HepG2 (cell line): Measurements from ENCODE around the gene SYNGR2. TPM values are rescaled to one million over a fixed set of nuclear protein-coding genes. Genes with fewer than 3 reads are reported as not detected.
A peak's percentile ranks its signal among the peaks of the same experiment; 100 is the strongest.

Experiments used
- BRD4 ChIP-seq: sonication (generic); formaldehyde crosslinking; IDR thresholded peaks from 2 replicates; pipeline ENCODE4 v1.4.0; 2020; ENCODE audit warnings: missing genetic modification reagents
- EED ChIP-seq: sonication (generic); formaldehyde crosslinking; IDR thresholded peaks from 2 replicates; pipeline ENCODE4 v1.5.0; 2020; ENCODE audit warnings: mild to moderate bottlenecking, missing genetic modification reagents
- GABPB1 ChIP-seq: IDR thresholded peaks from 2 replicates; pipeline ENCODE4 v1.6.1; 2016; ENCODE audit warnings: mild to moderate bottlenecking, missing genetic modification reagents, moderate library complexity, missing compliant biosample characterization
- GATAD1 ChIP-seq: IDR thresholded peaks from 2 replicates; pipeline ENCODE4 v1.6.1; 2016; ENCODE audit warnings: missing genetic modification reagents, missing compliant biosample characterization
- HIVEP1 ChIP-seq: sonication (generic); formaldehyde crosslinking; IDR thresholded peaks from 2 replicates; pipeline ENCODE4 v1.4.0; 2020; ENCODE audit warnings: mild to moderate bottlenecking, missing genetic modification reagents
- NCOA1 ChIP-seq: sonication (generic); formaldehyde crosslinking; IDR thresholded peaks from 2 replicates; pipeline ENCODE4 v1.9.0; 2021; ENCODE audit warnings: missing genetic modification reagents
- NFATC3 ChIP-seq: sonication (generic); formaldehyde crosslinking; IDR thresholded peaks from 2 replicates; pipeline ENCODE4 v1.5.1; 2020; ENCODE audit warnings: mild to moderate bottlenecking, missing genetic modification reagents
- PHF21A ChIP-seq: sonication (generic); formaldehyde crosslinking; IDR thresholded peaks from 2 replicates; pipeline ENCODE4 v1.5.0; 2020; ENCODE audit warnings: mild to moderate bottlenecking, missing genetic modification reagents
- PRMT3 ChIP-seq: sonication (generic); formaldehyde crosslinking; IDR thresholded peaks from 2 replicates; pipeline ENCODE4 v1.8.1; 2022; ENCODE audit warnings: low read depth, mild to moderate bottlenecking, moderate library complexity, missing genetic modification reagents, borderline replicate concordance
- RFXAP ChIP-seq: sonication (generic); formaldehyde crosslinking; IDR thresholded peaks from 2 replicates; pipeline ENCODE4 v1.4.0; 2020; ENCODE audit warnings: missing genetic modification reagents, borderline replicate concordance
- SCMH1 ChIP-seq: sonication (generic); formaldehyde crosslinking; IDR thresholded peaks from 2 replicates; pipeline ENCODE4 v1.9.0; 2021; ENCODE audit warnings: missing genetic modification reagents, mild to moderate bottlenecking, borderline replicate concordance
- TBL1XR1 ChIP-seq: fragments of 150-350 bp; IDR thresholded peaks from 2 replicates; pipeline ENCODE4 v1.6.1; 2014; ENCODE audit warnings: borderline replicate concordance, low read length; ENCODE audit not compliant: partially characterized antibody
- TMF1 ChIP-seq: sonication (generic); formaldehyde crosslinking; IDR thresholded peaks from 2 replicates; pipeline ENCODE4 v1.8.1; 2022; ENCODE audit warnings: low read depth, missing genetic modification reagents
- U2AF1 ChIP-seq: fragments of 200-400 bp; formaldehyde crosslinking; optimal IDR thresholded peaks from 2 replicates; pipeline ENCODE3; 2017; ENCODE audit warnings: mild to moderate bottlenecking, low read depth, low read length
- ZBTB38 ChIP-seq: sonication (generic); formaldehyde crosslinking; IDR thresholded peaks from 2 replicates; pipeline ENCODE4 v1.5.1; 2020; ENCODE audit warnings: mild to moderate bottlenecking, missing genetic modification reagents
- ZFP90 ChIP-seq: sonication (generic); formaldehyde crosslinking; IDR thresholded peaks from 2 replicates; pipeline ENCODE4 v1.8.0; 2022; ENCODE audit warnings: missing genetic modification reagents, mild to moderate bottlenecking, inconsistent platforms, borderline replicate concordance
- ZNF251 ChIP-seq: sonication (generic); formaldehyde crosslinking; IDR thresholded peaks from 2 replicates; pipeline ENCODE4 v1.9.0; 2021; ENCODE audit warnings: mild to moderate bottlenecking, missing genetic modification reagents
- ZNF501 ChIP-seq: sonication (generic); formaldehyde crosslinking; IDR thresholded peaks from 2 replicates; pipeline ENCODE4 v1.5.1; 2020; ENCODE audit warnings: mild to moderate bottlenecking, moderate library complexity, missing genetic modification reagents
- ZNF580 ChIP-seq: IDR thresholded peaks from 2 replicates; pipeline ENCODE4 v1.6.1; 2016; ENCODE audit warnings: low read depth, borderline replicate concordance
- ZNF75D ChIP-seq: sonication (generic); formaldehyde crosslinking; IDR thresholded peaks from 2 replicates; pipeline ENCODE4 v1.8.1; 2023; ENCODE audit warnings: missing genetic modification reagents, mild to moderate bottlenecking, borderline replicate concordance
- polyA plus RNA-seq, 8 experiments: library from polyadenylated mRNA; depleted of rRNA in 3 of 8; stranded (reverse) in 7 of 8; unstranded in 1 of 8; fragments of >200 nt; fragmentation: Illumina TruSeq in 4 of 8; extraction: Trizol in 4 of 8; gene quantifications; 2 replicates each; pipeline versions ENCODE4 v1.2.1 to v1.2.3, GENCODE V29; 2011 to 2016; ENCODE audit warnings: low read depth in 4 of 8, missing spikeins in 1 of 8, mixed read lengths in 1 of 8; ENCODE audit not compliant: insufficient read depth in 1 of 8
- total RNA-seq, 5 experiments: library from RNA; depleted of rRNA; stranded (reverse); fragments of >200 nt; fragmentation: Illumina TruSeq; extraction: Trizol; gene quantifications; 2 replicates each; pipeline ENCODE4 v1.2.3, GENCODE V29; 2016; ENCODE audit warnings: low read depth in 1 of 5
- TF ChIP-seq, protein P1 (sequence below): sonication (generic); formaldehyde crosslinking; IDR thresholded peaks from 2 replicates; pipeline ENCODE4 v1.4.0; 2020; ENCODE audit warnings: missing genetic modification reagents
- TF ChIP-seq, protein P2 (sequence below): sonication (generic); formaldehyde crosslinking; IDR thresholded peaks from 2 replicates; pipeline ENCODE4 v1.5.0; 2020; ENCODE audit warnings: mild to moderate bottlenecking, missing genetic modification reagents
- TF ChIP-seq, protein P3 (sequence below): sonication (generic); formaldehyde crosslinking; IDR thresholded peaks from 2 replicates; pipeline ENCODE4 v1.4.0; 2020; ENCODE audit warnings: missing genetic modification reagents, borderline replicate concordance
- TF ChIP-seq, protein P4 (sequence below): sonication (generic); formaldehyde crosslinking; IDR thresholded peaks from 2 replicates; pipeline ENCODE4 v1.4.0; 2020; ENCODE audit warnings: missing genetic modification reagents

Gene SYNGR2
- total and polyA plus RNA-seq, 2 of the 13 experiments (the other 11 are each of a cell fraction or from before 2014, with no cell fraction given) = 46.7 to 170 TPM

- TF ChIP-seq ZNF580 (CRISPR knock-in tag) = peak; percentile 96; the same call in 1 of the 2 replicates
- TF ChIP-seq HIVEP1 (CRISPR knock-in tag) = no peak; the same call in 1 of the 2 replicates
- TF ChIP-seq ZBTB38 = peak; percentile 69
- TF ChIP-seq ZNF75D (CRISPR knock-in tag) = no peak
- peak; percentile 98 for TF ChIP-seq GATAD1
- no peak for TF ChIP-seq U2AF1
- peak; percentile 87 for TF ChIP-seq TMF1
- TF ChIP-seq, protein P1, sequence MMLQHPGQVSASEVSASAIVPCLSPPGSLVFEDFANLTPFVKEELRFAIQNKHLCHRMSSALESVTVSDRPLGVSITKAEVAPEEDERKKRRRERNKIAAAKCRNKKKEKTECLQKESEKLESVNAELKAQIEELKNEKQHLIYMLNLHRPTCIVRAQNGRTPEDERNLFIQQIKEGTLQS (CRISPR knock-in tag) = peak; percentile 51; the same call in 1 of the 2 replicates
- TF ChIP-seq RFXAP (CRISPR knock-in tag) = peak; percentile 65; the same call in 1 of the 2 replicates
- peak; percentile 17; the same call in 1 of the 2 replicates for TF ChIP-seq PHF21A (CRISPR knock-in tag)
- TF ChIP-seq NFATC3 (CRISPR knock-in tag) = peak; percentile 81; the same call in 1 of the 2 replicates
- TF ChIP-seq, protein P2, sequence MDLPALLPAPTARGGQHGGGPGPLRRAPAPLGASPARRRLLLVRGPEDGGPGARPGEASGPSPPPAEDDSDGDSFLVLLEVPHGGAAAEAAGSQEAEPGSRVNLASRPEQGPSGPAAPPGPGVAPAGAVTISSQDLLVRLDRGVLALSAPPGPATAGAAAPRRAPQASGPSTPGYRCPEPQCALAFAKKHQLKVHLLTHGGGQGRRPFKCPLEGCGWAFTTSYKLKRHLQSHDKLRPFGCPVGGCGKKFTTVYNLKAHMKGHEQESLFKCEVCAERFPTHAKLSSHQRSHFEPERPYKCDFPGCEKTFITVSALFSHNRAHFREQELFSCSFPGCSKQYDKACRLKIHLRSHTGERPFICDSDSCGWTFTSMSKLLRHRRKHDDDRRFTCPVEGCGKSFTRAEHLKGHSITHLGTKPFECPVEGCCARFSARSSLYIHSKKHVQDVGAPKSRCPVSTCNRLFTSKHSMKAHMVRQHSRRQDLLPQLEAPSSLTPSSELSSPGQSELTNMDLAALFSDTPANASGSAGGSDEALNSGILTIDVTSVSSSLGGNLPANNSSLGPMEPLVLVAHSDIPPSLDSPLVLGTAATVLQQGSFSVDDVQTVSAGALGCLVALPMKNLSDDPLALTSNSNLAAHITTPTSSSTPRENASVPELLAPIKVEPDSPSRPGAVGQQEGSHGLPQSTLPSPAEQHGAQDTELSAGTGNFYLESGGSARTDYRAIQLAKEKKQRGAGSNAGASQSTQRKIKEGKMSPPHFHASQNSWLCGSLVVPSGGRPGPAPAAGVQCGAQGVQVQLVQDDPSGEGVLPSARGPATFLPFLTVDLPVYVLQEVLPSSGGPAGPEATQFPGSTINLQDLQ (CRISPR knock-in tag) = no peak
- peak; percentile 94 for TF ChIP-seq ZFP90 (CRISPR knock-in tag)
- no peak for TF ChIP-seq NCOA1 (CRISPR knock-in tag)
- TF ChIP-seq, protein P3, sequence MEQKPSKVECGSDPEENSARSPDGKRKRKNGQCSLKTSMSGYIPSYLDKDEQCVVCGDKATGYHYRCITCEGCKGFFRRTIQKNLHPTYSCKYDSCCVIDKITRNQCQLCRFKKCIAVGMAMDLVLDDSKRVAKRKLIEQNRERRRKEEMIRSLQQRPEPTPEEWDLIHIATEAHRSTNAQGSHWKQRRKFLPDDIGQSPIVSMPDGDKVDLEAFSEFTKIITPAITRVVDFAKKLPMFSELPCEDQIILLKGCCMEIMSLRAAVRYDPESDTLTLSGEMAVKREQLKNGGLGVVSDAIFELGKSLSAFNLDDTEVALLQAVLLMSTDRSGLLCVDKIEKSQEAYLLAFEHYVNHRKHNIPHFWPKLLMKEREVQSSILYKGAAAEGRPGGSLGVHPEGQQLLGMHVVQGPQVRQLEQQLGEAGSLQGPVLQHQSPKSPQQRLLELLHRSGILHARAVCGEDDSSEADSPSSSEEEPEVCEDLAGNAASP (CRISPR knock-in tag) = peak; percentile 44; the same call in 1 of the 2 replicates
- peak; percentile 83 for TF ChIP-seq PRMT3 (CRISPR knock-in tag)
- TF ChIP-seq, protein P4, sequence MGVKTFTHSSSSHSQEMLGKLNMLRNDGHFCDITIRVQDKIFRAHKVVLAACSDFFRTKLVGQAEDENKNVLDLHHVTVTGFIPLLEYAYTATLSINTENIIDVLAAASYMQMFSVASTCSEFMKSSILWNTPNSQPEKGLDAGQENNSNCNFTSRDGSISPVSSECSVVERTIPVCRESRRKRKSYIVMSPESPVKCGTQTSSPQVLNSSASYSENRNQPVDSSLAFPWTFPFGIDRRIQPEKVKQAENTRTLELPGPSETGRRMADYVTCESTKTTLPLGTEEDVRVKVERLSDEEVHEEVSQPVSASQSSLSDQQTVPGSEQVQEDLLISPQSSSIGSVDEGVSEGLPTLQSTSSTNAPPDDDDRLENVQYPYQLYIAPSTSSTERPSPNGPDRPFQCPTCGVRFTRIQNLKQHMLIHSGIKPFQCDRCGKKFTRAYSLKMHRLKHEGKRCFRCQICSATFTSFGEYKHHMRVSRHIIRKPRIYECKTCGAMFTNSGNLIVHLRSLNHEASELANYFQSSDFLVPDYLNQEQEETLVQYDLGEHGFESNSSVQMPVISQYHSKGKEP (CRISPR knock-in tag) = 0 out of 2 replicates have a peak, but pooled peaks have one; percentile 62
- TF ChIP-seq SCMH1 = no peak
- peak; percentile 95 for TF ChIP-seq ZNF501
- peak; percentile 92 for TF ChIP-seq GABPB1 (CRISPR knock-in tag)
- TF ChIP-seq ZNF251 (CRISPR knock-in tag) = 0 out of 2 replicates have a peak, but pooled peaks have one; percentile 3
- TF ChIP-seq BRD4 (CRISPR knock-in tag) = no peak
- peak; percentile 65 for TF ChIP-seq TBL1XR1
- 0 out of 2 replicates have a peak, but pooled peaks have one; percentile 86 for TF ChIP-seq EED (CRISPR knock-in tag)
These were observed 45.8 kb downstream of the SYNGR2 start, which contains the start of gene BIRC5 (continued) for GRCh38 chr17:78214016-78214705.
